ENCODE data around the gene PVALB.
A peak's percentile ranks its signal among the peaks of the same experiment; 100 is the strongest.

The PVALB gene

GRCh38 chr22:36770513-36771231 lies 46.2 kb downstream of the PVALB start:
- no peak for DNase-seq

DNA sequence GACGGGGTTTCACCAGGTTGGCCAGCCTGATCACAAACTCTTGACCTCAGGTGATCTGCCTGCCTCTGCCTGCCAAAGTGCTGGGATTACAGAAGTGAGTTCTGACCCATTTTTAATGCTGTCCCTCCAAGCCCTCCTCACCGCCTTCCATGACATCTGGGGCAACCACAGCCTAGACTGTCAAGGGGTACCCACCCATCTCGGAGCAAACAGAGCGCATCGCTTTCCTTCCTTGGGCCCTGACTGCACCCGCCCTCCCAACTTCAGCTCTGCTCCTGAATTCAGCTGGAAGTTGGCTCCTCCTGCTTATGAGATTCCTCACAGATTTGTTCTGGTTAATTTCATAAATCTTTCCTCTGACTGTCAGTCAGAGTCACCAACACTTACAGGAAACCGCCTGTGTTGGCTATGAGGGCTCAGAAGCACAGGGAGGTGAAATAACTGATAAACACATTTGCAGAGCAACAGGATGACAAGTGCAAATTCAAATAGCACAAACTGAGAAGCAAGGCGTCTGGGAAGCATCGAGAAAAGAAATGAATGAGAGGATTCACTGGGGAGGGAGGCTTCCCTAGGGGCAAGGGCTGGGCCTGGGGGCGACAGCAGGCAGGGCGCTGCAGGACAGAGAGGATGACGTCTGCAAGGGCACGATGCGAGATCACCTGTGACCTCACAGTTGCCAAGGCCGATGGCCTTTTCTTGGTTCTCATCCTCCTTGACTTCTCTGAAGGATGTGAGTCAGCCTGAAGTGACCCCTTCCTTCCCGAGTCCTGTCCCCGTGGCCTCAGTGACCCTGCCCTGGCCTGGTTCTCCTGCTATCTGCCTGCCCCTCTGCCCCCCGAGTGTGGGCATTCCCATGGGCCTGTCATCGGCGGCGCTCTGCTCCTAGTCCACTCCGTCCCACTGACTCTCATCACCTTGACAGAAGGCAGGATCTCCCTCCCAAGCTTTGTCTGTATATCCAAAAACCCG lies 47.0 kb downstream of the PVALB start:
- DNase-seq, result no peak

GRCh38 chr22:36768616-36769015 lies 48.2 kb downstream of the PVALB start:
- no peak for DNase-seq

DNA sequence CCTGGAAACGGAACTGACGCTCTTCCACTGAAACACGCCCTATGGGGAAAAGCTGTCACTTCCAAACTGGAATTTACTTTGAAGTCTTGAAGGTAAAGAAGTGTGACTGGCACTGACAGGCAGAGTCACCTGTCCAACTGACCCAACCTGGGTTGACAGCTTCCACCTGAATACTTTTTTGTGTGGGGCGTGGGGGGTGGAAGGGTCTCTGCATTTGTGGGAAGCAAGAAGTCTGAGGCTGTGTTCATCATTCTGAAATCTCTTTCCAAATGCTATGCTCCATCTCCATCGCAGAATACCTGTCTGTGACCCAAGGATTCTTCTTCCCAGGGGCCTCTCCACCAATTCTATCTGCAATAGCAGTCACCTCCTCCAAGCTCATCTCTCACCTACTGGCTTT lies 48.7 kb downstream of the PVALB start:
- no peak for DNase-seq

GRCh38 chr22:36767035-36767775 lies 49.6 kb downstream of the PVALB start:
- no peak for DNase-seq

- no peak for DNase-seq
These were observed 50.8 kb downstream of the PVALB start for GRCh38 chr22:36765943-36766450.

GRCh38 chr22:36765131-36765942 lies 51.5 kb downstream of the PVALB start:
- DNase-seq, result no peak

DNA sequence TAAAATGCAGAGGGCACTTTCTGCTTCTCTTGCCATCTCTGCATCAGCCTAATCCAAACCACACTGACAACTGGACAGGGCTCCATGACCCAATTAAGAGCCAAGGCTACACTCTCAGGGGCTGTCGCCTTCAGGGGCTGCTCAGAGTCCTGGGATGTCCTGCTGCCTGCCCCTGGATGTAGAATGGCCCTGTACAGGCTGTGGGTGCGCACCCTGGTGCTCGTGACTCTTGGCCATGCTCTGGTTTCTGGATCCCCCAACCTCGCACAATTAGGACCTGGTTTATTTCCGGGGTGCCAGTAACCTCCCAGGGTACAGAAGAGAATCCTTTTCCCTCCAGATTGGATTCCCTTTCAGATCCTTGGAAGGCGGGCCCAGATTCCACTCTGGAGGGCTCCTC lies 52.2 kb downstream of the PVALB start:
- DNase-seq, result no peak

- no peak for DNase-seq
These were observed 52.8 kb downstream of the PVALB start for GRCh38 chr22:36764060-36764459.

- no peak for DNase-seq
These were observed 53.3 kb downstream of the PVALB start for GRCh38 chr22:36763576-36763975.

DNA sequence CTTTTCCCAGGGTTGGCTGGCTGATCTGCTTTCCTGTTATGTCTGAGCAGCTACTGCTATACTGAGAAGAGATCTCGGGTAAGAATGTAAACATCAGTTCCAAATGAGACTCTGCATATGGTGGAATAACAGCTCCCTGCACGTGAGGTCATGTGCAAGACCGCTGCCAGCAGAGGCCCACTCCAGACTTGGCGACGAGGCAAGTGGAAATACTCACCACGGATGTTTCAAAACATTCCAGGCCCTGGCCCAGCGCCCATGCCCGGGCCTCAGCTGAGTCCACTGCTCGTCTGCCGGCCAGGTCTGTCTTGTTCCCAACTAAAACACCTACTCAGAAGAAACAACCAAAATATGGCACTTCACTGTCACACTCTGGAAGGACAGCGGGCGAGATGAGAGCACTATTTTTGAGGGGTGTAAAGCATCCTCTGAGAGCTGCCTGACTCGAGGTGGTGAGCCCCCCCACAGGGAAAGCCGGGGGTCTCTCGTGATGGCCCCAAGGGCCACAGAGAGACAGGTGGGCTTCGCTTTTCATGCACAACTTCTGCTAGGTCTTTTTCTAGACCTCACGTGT lies 54.1 kb downstream of the PVALB start:
- DNase-seq, result no peak

DNA sequence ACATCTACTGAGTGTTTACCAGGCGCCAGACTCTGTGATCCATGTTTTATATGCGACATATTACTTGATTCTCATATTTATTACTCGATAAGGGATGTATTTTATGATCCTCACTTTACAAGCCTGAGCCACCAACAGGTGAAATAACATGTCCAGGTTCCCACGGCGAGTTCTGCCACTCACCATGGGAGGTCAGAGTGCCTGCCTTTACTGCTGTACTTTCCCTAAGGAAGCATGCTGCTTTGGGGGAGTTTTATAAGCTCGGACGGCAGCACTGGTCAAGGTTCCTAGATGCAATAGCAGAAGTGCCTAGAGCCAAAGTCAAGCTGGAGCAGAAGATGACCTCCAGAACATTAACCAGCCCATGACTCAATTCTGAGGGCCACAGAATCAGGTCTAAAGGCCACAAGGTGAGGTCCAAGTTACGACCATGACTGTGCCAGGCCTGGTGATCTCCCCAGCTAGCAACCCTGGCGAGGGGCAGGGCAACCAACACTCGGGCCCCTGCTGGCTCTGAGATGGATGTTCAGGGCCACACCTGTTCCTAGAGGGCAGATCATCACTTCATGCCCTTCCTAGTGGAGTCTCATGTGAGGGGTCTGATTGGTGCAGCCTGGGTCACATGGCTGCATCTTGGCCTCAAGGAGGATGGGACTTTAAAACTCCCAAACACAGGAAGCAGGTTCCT lies 55.1 kb downstream of the PVALB start:
- no peak for DNase-seq

DNA sequence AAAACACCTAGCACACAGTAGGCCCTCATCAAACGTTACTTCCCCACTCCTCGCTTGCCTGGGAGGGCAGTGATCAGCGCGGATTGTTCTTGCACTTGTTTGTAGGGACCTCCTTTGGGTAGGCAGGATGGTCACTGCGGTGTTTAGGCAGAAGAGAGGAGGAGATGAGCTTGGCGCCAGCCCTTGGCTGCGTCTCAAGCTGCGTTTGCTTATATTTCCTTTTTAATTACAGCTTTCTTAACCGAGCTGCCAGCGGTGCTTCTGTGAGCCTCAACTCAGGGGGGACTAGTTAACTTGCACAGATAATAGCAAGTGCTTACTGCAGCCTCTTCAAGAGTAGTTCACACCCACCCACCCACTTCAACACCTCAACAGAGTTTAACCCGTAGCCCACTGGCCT lies 56.0 kb downstream of the PVALB start:
- DNase-seq, result no peak

DNA sequence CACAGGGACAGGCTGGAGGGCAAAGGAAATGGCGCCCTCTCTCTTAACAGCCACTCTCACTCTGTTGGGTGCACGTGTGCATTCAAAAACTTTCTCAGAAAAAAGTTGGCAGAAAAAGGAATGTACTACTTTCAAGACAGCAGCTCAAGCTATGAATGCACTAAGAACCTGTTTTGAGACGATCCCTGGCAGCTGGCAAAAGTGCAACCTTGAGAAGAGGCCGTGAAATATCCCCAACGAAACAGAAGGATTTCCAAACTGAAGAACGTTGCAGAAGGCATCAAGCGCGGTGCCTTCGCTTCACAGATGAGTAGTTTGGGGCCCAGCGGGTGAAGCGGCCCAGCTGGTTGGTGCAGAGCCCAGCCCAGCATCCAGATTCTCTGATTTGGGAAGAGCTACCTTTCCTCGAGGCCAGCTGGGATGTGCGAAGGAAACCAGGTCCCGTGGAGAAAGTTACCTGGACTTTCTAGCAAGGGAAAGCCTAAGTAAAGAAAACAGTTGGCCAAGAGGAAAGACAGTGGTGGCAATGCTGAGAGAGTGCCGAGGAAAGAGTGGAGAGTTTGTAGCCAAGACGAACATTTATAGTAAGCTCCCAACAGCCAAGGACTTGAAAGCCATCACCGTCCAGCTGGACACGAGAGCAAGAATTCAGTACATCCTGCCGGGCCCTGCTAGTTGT lies 57.2 kb downstream of the PVALB start:
- no peak for DNase-seq

DNA sequence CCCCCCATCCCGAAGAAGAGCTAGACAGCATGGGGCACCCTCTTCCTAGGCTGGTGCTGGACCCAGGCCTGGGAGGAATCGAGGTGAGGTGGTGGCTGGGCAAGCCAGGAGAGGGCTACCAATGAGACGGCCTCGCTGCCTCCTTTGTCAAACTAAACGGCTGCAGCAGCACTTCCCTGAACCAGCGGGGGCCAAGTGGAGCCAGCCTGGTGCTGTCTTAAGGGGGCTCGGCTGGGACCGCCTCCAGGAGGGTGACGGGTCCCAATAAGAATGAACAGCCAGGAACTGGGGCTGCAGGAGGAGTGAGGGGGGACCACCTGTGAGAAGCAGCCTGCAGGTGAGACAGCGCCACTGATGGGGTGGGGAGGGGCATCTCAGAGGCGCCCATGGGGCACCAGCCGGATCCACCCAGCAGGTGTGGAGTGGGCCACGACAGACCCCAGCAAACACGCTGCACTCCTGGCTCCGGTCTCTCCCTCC lies 58.0 kb downstream of the PVALB start:
- no peak for DNase-seq

DNA sequence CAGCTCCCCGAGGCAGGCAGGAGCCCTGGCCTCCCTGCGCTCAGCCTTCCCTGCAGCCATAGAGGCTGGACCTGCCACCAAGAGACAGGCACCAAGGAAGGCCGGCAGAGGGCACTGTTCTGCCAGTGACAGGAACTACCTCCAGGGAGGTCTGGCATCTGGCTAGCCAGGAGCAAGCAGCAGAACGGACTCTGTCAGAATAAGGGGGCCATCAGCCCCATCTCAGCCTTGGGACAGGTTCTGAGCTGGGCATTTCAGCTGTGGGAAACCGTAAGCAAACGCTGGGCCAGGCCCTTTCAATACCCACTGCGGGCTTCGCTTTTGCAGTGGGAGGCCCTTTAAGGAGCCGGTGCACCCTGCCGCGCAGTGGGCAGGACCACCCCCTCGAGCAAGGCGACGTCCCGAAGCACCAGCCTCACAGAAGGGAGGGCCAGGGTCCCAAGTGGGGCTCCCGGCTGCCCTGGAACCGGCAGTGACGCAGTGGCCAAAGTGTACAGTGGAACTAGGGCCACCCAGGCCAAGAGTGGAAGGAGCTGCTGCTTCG lies 59.1 kb downstream of the PVALB start:
- peak; percentile 4 for DNase-seq

- DNase-seq, result no peak
These were observed 59.8 kb downstream of the PVALB start for GRCh38 chr22:36756746-36757655.

GRCh38 chr22:36756031-36756430 lies 60.8 kb downstream of the PVALB start:
- DNase-seq, result no peak

GRCh38 chr22:36755316-36755715 lies 61.5 kb downstream of the PVALB start:
- no peak for DNase-seq
